GM12875 (cell line): ENCODE measurements around the gene NUP93.

ENCODE experiments used
- H3K4me3 ChIP-seq: one replicate; pipeline ENCODE4 v1.5.1; 2011; ENCODE audit warnings: low read depth, low read length, control low read depth
- CTCF ChIP-seq: IDR thresholded peaks from 2 replicates; pipeline ENCODE4 v1.5.1; 2011; ENCODE audit warnings: low read depth, mild to moderate bottlenecking, control low read depth, inconsistent platforms, low read length, moderate library complexity, borderline replicate concordance; ENCODE audit not compliant: insufficient read depth

The NUP93 gene

GRCh38 chr16:56814537-56815432 lies 84.9 kb downstream of the NUP93 start:
- H3K4me3 ChIP-seq = no peak overlapping the region
- TF ChIP-seq CTCF = no peak

- no peak for TF ChIP-seq CTCF
- no peak overlapping the region for H3K4me3 ChIP-seq
These were observed 85.8 kb downstream of the NUP93 start for GRCh38 chr16:56815721-56816120.

- TF ChIP-seq CTCF = no peak
- no peak overlapping the region for H3K4me3 ChIP-seq
These were observed 87.1 kb downstream of the NUP93 start for GRCh38 chr16:56817056-56817455.

- H3K4me3 ChIP-seq = no peak overlapping the region
- TF ChIP-seq CTCF = no peak
These were observed 88.0 kb downstream of the NUP93 start for GRCh38 chr16:56817938-56818337.

- H3K4me3 ChIP-seq = no peak overlapping the region
- no peak for TF ChIP-seq CTCF
These were observed 93.3 kb downstream of the NUP93 start for GRCh38 chr16:56823081-56823733.

- no peak for TF ChIP-seq CTCF
- H3K4me3 ChIP-seq = no peak overlapping the region
These were observed 94.4 kb downstream of the NUP93 start for GRCh38 chr16:56824331-56824730.

- H3K4me3 ChIP-seq = no peak overlapping the region
- no peak for TF ChIP-seq CTCF
These were observed 94.9 kb downstream of the NUP93 start for GRCh38 chr16:56824804-56825203.
